KMS-11 (cell line): ENCODE results near the gene NOTCH4.

Experiments used
- H2AFZ ChIP-seq: fragments of 200-600 bp; sonication (generic); 2 replicates; pipeline ENCODE4 v1.6.1; 2016; ENCODE audit warnings: antibody characterized with exemption, mixed run types, low read depth
- H3K27ac ChIP-seq: fragments of 200-600 bp; sonication (generic); 2 replicates; pipeline ENCODE4 v1.6.1; 2016; ENCODE audit warnings: mild to moderate bottlenecking, mixed run types
- H3K27me3 ChIP-seq: fragments of 200-600 bp; sonication (generic); 2 replicates; pipeline ENCODE4 v1.6.1; 2017; ENCODE audit warnings: mild to moderate bottlenecking, low read depth, mixed run types, moderate library complexity; ENCODE audit not compliant: insufficient read depth
- H3K36me3 ChIP-seq: fragments of 200-600 bp; sonication (generic); 2 replicates; pipeline ENCODE4 v1.6.1; 2017; ENCODE audit warnings: mild to moderate bottlenecking, mixed run types; ENCODE audit not compliant: insufficient read depth
- H3K4me1 ChIP-seq: fragments of 200-600 bp; sonication (generic); 2 replicates; pipeline ENCODE4 v1.6.1; 2016; ENCODE audit warnings: mild to moderate bottlenecking, low read depth, mixed run types; ENCODE audit not compliant: poor library complexity, severe bottlenecking
- H3K4me2 ChIP-seq: fragments of 200-600 bp; sonication (generic); 2 replicates; pipeline ENCODE4 v1.7.0; 2016; ENCODE audit warnings: mild to moderate bottlenecking, mixed run types
- H3K4me3 ChIP-seq: fragments of 200-600 bp; sonication (generic); IDR thresholded peaks from 2 replicates; pipeline ENCODE4 v1.6.1; 2017; ENCODE audit warnings: low read depth, low read length, mixed read lengths; ENCODE audit not compliant: insufficient read depth
- H3K79me2 ChIP-seq: fragments of 200-600 bp; sonication (generic); 2 replicates; pipeline ENCODE4 v1.6.1; 2016; ENCODE audit warnings: low read depth, mixed run types; ENCODE audit not compliant: insufficient read depth
- H3K9ac ChIP-seq: fragments of 200-600 bp; sonication (generic); 2 replicates; pipeline ENCODE4 v1.6.1; 2016; ENCODE audit warnings: mild to moderate bottlenecking, mixed run types
- H4K20me1 ChIP-seq: fragments of 200-600 bp; sonication (generic); 2 replicates; pipeline ENCODE4 v1.6.1; 2016; ENCODE audit warnings: mild to moderate bottlenecking, mixed run types; ENCODE audit not compliant: insufficient read depth
- TF ChIP-seq, protein P1 (sequence below): fragments of 200-600 bp; sonication (generic); conservative IDR thresholded peaks from 2 replicates; pipeline ENCODE4 v1.6.1; 2017; ENCODE audit warnings: low read depth, mild to moderate bottlenecking, antibody characterized with exemption, low read length, moderate library complexity, mixed read lengths

The NOTCH4 gene

DNA sequence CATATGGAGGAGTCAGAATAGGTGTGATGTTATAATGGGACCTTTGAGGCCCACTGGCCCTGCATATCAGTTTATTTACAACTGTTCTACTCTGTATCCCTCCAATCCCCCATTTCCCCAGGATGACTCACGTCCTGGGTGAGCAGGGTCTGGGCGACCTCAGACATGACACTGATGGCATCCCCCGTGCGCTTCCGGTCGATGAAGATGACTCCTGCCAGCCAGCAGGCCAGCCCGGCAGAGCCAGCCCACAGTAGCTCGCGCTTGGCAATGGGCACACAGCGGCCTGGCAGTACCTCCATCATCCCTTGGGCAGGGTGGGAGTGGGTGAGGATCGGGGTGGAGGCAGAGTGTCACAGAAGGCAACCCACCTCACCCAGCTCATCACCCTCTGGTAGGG, 53.6 kb downstream of the NOTCH4 start:
- no peaks in the 10 kb centered on the region for H3K79me2 ChIP-seq
- H3K4me2 ChIP-seq = no peak overlapping the region
- H3K9ac ChIP-seq = no peak overlapping the region
- H2AFZ ChIP-seq = no peak overlapping the region
- TF ChIP-seq, protein P1, sequence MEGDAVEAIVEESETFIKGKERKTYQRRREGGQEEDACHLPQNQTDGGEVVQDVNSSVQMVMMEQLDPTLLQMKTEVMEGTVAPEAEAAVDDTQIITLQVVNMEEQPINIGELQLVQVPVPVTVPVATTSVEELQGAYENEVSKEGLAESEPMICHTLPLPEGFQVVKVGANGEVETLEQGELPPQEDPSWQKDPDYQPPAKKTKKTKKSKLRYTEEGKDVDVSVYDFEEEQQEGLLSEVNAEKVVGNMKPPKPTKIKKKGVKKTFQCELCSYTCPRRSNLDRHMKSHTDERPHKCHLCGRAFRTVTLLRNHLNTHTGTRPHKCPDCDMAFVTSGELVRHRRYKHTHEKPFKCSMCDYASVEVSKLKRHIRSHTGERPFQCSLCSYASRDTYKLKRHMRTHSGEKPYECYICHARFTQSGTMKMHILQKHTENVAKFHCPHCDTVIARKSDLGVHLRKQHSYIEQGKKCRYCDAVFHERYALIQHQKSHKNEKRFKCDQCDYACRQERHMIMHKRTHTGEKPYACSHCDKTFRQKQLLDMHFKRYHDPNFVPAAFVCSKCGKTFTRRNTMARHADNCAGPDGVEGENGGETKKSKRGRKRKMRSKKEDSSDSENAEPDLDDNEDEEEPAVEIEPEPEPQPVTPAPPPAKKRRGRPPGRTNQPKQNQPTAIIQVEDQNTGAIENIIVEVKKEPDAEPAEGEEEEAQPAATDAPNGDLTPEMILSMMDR = no peak
- no peaks in the 10 kb centered on the region for H3K27me3 ChIP-seq
- H3K4me3 ChIP-seq = no peak overlapping the region
- H3K36me3 ChIP-seq = no peaks in the 10 kb centered on the region
- no peak overlapping the region for H3K27ac ChIP-seq
- peaks cover 4% of the 10 kb centered on the region for H3K4me1 ChIP-seq
- no peaks in the 10 kb centered on the region for H4K20me1 ChIP-seq

DNA sequence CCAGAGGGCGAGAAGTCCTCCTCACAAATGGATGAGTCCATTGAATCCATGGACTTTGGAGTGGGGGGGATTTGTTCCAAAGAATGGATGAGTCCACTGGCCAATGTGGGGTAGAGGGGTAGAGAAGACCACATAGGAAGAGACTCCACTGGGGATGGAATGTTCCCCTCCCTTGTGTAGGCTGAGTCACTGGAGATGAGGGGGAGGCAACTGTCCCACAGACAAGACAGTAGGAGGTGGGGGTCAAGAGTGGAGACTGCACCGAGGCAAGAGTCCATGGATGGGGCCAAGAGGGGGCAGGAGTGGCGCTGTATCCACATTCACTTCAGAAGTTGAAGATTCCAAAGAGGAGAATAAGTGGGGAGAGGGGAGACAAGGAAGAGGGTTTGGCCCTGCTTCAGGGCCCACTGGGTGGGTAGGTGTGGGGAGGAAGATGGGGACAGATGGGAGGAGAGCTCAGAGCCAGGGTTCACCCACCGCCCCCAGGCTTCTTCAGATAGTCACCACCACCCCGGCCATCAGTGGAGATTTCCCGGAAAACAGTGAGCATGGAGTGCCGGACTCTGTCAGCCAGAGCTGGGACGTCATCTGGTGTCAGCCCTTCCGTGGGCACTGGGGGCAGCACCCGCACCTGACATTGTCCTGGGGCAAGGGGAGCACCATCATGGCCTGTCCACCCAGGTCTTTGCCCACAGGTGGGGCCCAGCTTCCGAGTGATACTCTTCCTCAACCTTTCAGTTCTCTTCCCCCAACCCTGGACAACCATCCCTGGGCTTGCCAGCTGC, 54.9 kb downstream of the NOTCH4 start:
- H3K4me2 ChIP-seq = no peak overlapping the region
- no peak overlapping the region for H2AFZ ChIP-seq
- H3K79me2 ChIP-seq = no peaks in the 10 kb centered on the region
- no peaks in the 10 kb centered on the region for H3K36me3 ChIP-seq
- no peaks in the 10 kb centered on the region for H3K4me1 ChIP-seq
- H3K27ac ChIP-seq = no peak overlapping the region
- TF ChIP-seq, protein P1 = no peak
- H3K27me3 ChIP-seq = no peaks in the 10 kb centered on the region
- H4K20me1 ChIP-seq = no peaks in the 10 kb centered on the region
- H3K4me3 ChIP-seq = no peak overlapping the region
- no peak overlapping the region for H3K9ac ChIP-seq

DNA sequence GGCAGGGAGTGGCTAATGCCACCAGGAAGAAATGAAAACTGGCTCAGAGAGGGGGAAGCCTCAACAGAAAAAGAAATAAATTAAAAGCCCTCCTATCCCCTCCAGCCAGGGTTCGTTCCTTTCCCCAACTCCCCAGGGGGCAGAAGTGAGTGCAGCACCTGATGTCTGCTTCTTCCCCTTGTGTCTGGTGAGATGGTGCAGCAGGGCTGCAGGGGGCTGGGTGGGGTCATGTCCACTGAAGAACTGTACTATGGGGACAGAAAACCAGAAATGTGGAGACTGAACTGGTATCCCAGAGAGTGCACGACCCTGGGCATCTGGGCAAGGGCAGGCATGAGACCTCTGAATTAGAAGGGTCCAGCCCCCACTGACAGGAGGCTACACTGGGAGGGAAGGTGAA, 55.5 kb downstream of the NOTCH4 start:
- Histone ChIP-seq H2AFZ (no peak overlapping the region), H3K36me3 (no peaks in the 10 kb centered on the region), H3K4me3 (no peak overlapping the region), H3K27ac (no peak overlapping the region), H3K4me2 (no peak overlapping the region), H3K79me2 (no peaks in the 10 kb centered on the region), H4K20me1 (no peaks in the 10 kb centered on the region), H3K4me1 (no peaks in the 10 kb centered on the region), H3K27me3 (no peaks in the 10 kb centered on the region), H3K9ac (no peak overlapping the region)
- TF ChIP-seq, protein P1 = no peak

DNA sequence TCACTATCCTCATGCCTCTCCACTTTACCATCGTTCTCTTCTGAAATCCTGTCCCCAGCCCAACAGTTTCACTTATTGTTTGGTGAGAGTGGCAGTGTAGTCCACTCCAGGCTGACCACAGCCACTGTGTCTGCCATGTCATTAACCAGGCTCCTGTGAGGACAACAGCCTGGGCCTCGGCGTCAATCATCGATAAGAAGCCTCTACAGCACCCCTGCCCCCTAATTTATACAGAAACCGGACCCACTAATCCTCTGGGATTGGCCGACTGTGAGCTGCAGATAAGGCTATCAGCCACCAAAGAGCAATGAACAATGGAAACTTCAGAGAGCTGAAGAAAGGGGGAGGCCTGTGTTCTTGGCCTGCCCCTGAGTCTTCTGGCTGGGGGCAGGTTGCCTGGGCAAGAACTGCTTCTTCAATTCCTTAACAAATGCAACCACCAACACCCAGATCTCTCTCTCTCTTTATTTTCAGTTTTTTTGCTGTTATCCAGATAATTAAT, 56.1 kb downstream of the NOTCH4 start:
- Histone ChIP-seq H3K36me3 (no peaks in the 10 kb centered on the region), H3K27me3 (no peaks in the 10 kb centered on the region), H2AFZ (no peak overlapping the region), H3K4me2 (no peak overlapping the region), H3K4me3 (no peak overlapping the region), H4K20me1 (no peaks in the 10 kb centered on the region), H3K79me2 (no peaks in the 10 kb centered on the region), H3K9ac (no peak overlapping the region), H3K4me1 (no peaks in the 10 kb centered on the region), H3K27ac (no peak overlapping the region)
- TF ChIP-seq, protein P1 = no peak
